HEK293 (cell line): ENCODE measurements around the gene PPCDC.

Experiments
- BCL11B ChIP-seq: fragments of 450-650 bp; formaldehyde crosslinking; IDR thresholded peaks from 2 replicates; pipeline ENCODE4 v1.5.1; 2016; ENCODE audit warnings: low read depth, missing biosample characterization, missing genetic modification characterization
- FEZF1 ChIP-seq: fragments of 450-650 bp; formaldehyde crosslinking; IDR thresholded peaks from 2 replicates; pipeline ENCODE4 v1.5.1; 2016; ENCODE audit warnings: missing biosample characterization, missing genetic modification characterization
- KLF1 ChIP-seq: fragments of 450-650 bp; formaldehyde crosslinking; IDR thresholded peaks from 2 replicates; pipeline ENCODE4 v1.5.1; 2016; ENCODE audit warnings: missing biosample characterization, missing genetic modification characterization
- RBAK ChIP-seq: fragments of 450-650 bp; formaldehyde crosslinking; IDR thresholded peaks from 2 replicates; pipeline ENCODE4 v1.5.1; 2016; ENCODE audit warnings: missing biosample characterization, missing genetic modification characterization
- REPIN1 ChIP-seq: fragments of 450-650 bp; formaldehyde crosslinking; IDR thresholded peaks from 2 replicates; pipeline ENCODE4 v1.5.1; 2017; ENCODE audit warnings: missing biosample characterization, missing genetic modification characterization, low read depth
- SALL2 ChIP-seq: fragments of 450-650 bp; formaldehyde crosslinking; IDR thresholded peaks from 2 replicates; pipeline ENCODE4 v1.5.0; 2017; ENCODE audit warnings: missing biosample characterization, mild to moderate bottlenecking, missing genetic modification characterization, borderline replicate concordance
- SCRT2 ChIP-seq: fragments of 450-650 bp; formaldehyde crosslinking; IDR thresholded peaks from 2 replicates; pipeline ENCODE4 v1.5.1; 2016; ENCODE audit warnings: missing biosample characterization, missing genetic modification characterization
- SETDB1 ChIP-seq: IDR thresholded peaks from one replicate; pipeline ENCODE4 v1.6.1; 2017; ENCODE audit warnings: mild to moderate bottlenecking, low read length, moderate library complexity, mixed read lengths; ENCODE audit not compliant: insufficient read length
- TCF7L2 ChIP-seq: IDR thresholded peaks from 2 replicates; pipeline ENCODE4 v1.6.1; 2011; ENCODE audit warnings: low read depth, mild to moderate bottlenecking, inconsistent platforms, low read length, moderate library complexity, borderline replicate concordance
- ZBTB1 ChIP-seq: fragments of 450-650 bp; formaldehyde crosslinking; IDR thresholded peaks from 2 replicates; pipeline ENCODE4 v1.5.1; 2016; ENCODE audit warnings: missing biosample characterization, missing genetic modification characterization
- ZNF121 ChIP-seq: fragments of 450-650 bp; formaldehyde crosslinking; IDR thresholded peaks from 2 replicates; pipeline ENCODE4 v1.5.1; 2016; ENCODE audit warnings: missing biosample characterization, missing genetic modification characterization
- ZNF140 ChIP-seq: fragments of 450-650 bp; formaldehyde crosslinking; IDR thresholded peaks from 2 replicates; pipeline ENCODE4 v1.5.1; 2016; ENCODE audit warnings: missing biosample characterization, missing genetic modification characterization
- ZNF16 ChIP-seq: fragments of 450-650 bp; formaldehyde crosslinking; IDR thresholded peaks from 2 replicates; pipeline ENCODE4 v1.5.1; 2016; ENCODE audit warnings: low read depth, missing biosample characterization, missing genetic modification characterization
- ZNF184 ChIP-seq: fragments of 450-650 bp; IDR thresholded peaks from 2 replicates; pipeline ENCODE4 v1.5.1; 2018; ENCODE audit warnings: missing biosample characterization, mild to moderate bottlenecking, missing genetic modification characterization
- ZNF221 ChIP-seq: fragments of 450-650 bp; formaldehyde crosslinking; IDR thresholded peaks from 2 replicates; pipeline ENCODE4 v1.5.1; 2017; ENCODE audit warnings: missing biosample characterization, missing genetic modification characterization, borderline replicate concordance
- ZNF37A ChIP-seq: fragments of 450-650 bp; IDR thresholded peaks from 2 replicates; pipeline ENCODE4 v1.5.1; 2018; ENCODE audit warnings: missing biosample characterization, missing genetic modification characterization
- ZNF416 ChIP-seq: fragments of 450-650 bp; formaldehyde crosslinking; IDR thresholded peaks from 2 replicates; pipeline ENCODE4 v1.5.1; 2016; ENCODE audit warnings: missing biosample characterization, missing genetic modification characterization
- ZNF423 ChIP-seq: fragments of 450-650 bp; formaldehyde crosslinking; IDR thresholded peaks from 2 replicates; pipeline ENCODE4 v1.5.1; 2016; ENCODE audit warnings: missing biosample characterization, missing genetic modification characterization
- ZNF426 ChIP-seq: fragments of 450-650 bp; formaldehyde crosslinking; IDR thresholded peaks from 2 replicates; pipeline ENCODE4 v1.5.1; 2017; ENCODE audit warnings: missing biosample characterization, missing genetic modification characterization, mild to moderate bottlenecking, inconsistent platforms, moderate library complexity
- ZNF544 ChIP-seq: fragments of 450-650 bp; formaldehyde crosslinking; IDR thresholded peaks from 2 replicates; pipeline ENCODE4 v1.5.0; 2017; ENCODE audit warnings: missing biosample characterization, missing genetic modification characterization
- ZNF555 ChIP-seq: fragments of 450-650 bp; formaldehyde crosslinking; conservative IDR thresholded peaks from 2 replicates; pipeline ENCODE4 v1.5.1; 2017; ENCODE audit warnings: missing biosample characterization, mild to moderate bottlenecking, missing genetic modification characterization, inconsistent platforms
- ZNF561 ChIP-seq: fragments of 450-650 bp; IDR thresholded peaks from 2 replicates; pipeline ENCODE4 v1.5.1; 2018; ENCODE audit warnings: missing biosample characterization, missing genetic modification characterization, borderline replicate concordance
- ZNF585B ChIP-seq: fragments of 450-650 bp; formaldehyde crosslinking; IDR thresholded peaks from 2 replicates; pipeline ENCODE4 v1.5.1; 2016; ENCODE audit warnings: missing biosample characterization, missing genetic modification characterization
- ZNF596 ChIP-seq: fragments of 450-650 bp; IDR thresholded peaks from 2 replicates; pipeline ENCODE4 v1.5.0; 2018; ENCODE audit warnings: missing biosample characterization, mild to moderate bottlenecking, missing genetic modification characterization, moderate library complexity
- ZNF660 ChIP-seq: fragments of 450-650 bp; IDR thresholded peaks from 2 replicates; pipeline ENCODE4 v1.5.1; 2018; ENCODE audit warnings: missing biosample characterization, mild to moderate bottlenecking, missing genetic modification characterization
- ZNF707 ChIP-seq: fragments of 450-650 bp; formaldehyde crosslinking; IDR thresholded peaks from 2 replicates; pipeline ENCODE4 v1.5.1; 2016; ENCODE audit warnings: missing biosample characterization, missing genetic modification characterization
- ZNF785 ChIP-seq: fragments of 450-650 bp; formaldehyde crosslinking; IDR thresholded peaks from 2 replicates; pipeline ENCODE4 v1.5.1; 2016; ENCODE audit warnings: missing biosample characterization, missing genetic modification characterization
- ZNF843 ChIP-seq: fragments of 450-650 bp; formaldehyde crosslinking; IDR thresholded peaks from 2 replicates; pipeline ENCODE4 v1.5.1; 2016; ENCODE audit warnings: missing biosample characterization, missing genetic modification characterization
- ZSCAN23 ChIP-seq: fragments of 450-650 bp; formaldehyde crosslinking; IDR thresholded peaks from 2 replicates; pipeline ENCODE4 v1.5.1; 2016; ENCODE audit warnings: missing biosample characterization, missing genetic modification characterization
- TF ChIP-seq, protein P1 (sequence below): fragments of 450-650 bp; formaldehyde crosslinking; IDR thresholded peaks from 2 replicates; pipeline ENCODE4 v1.5.1; 2016; ENCODE audit warnings: missing biosample characterization, missing genetic modification characterization, low read depth
- TF ChIP-seq, protein P2 (sequence below): fragments of 450-650 bp; formaldehyde crosslinking; IDR thresholded peaks from 2 replicates; pipeline ENCODE4 v1.5.1; 2017; ENCODE audit warnings: missing biosample characterization, missing genetic modification characterization
- TF ChIP-seq, protein P3 (sequence below): fragments of 450-650 bp; formaldehyde crosslinking; IDR thresholded peaks from 2 replicates; pipeline ENCODE4 v1.5.0; 2017; ENCODE audit warnings: missing biosample characterization, missing genetic modification characterization, borderline replicate concordance
- TF ChIP-seq, protein P4 (sequence below): fragments of 450-650 bp; formaldehyde crosslinking; IDR thresholded peaks from 2 replicates; pipeline ENCODE4 v1.5.1; 2016; ENCODE audit warnings: missing biosample characterization, missing genetic modification characterization
- TF ChIP-seq, protein P5 (sequence below): fragments of 450-650 bp; formaldehyde crosslinking; IDR thresholded peaks from 2 replicates; pipeline ENCODE4 v1.5.1; 2016; ENCODE audit warnings: missing biosample characterization, missing genetic modification characterization

The PPCDC gene

DNA sequence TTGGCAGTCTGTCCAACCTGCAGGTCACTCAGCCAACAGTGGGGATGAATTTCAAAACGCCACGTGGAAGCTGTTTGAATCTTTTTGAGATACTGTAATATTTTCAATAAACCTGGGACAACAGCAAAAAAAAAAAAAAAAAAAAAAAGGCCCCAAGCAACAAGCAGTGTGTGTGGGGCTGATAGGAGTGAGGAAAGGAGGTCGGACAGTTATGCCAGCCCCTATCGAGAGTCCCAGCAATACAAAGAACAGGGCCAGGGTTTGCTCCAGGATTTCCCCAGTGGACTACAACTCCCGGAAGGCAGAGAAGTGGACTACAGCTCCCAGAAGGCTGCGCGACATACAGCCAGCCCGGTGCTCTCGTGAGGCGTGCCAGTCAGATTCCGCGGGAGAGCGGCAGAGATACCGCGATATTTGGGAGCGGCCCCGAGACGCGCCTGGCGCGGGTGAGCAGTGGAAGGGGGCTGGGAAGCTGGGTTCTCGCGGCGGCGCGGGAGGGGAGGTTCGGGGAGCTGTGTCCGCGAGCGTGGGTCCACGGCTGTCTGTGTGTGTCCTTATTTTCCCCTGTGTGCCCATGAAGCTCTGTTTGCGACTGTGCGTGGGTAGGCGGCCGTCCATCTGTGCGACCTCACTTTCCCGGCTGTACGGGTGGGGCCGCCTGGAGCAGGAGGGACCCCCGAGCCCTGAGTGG is at the start of gene PPCDC (continued):
- no peak for TF ChIP-seq ZNF416 (tag by site-specific recombination)
- TF ChIP-seq TCF7L2, result no peak
- no peak for TF ChIP-seq ZNF596 (tag by site-specific recombination)
- peak; percentile 30; the same call in 1 of the 2 replicates for TF ChIP-seq ZNF121 (tag by site-specific recombination)
- peak; percentile 50; the same call in 1 of the 2 replicates for TF ChIP-seq ZNF561
- TF ChIP-seq ZNF544, result no peak
- TF ChIP-seq ZNF221 (tag by site-specific recombination), result no peak
- peak; percentile 84 for TF ChIP-seq KLF1 (tag by site-specific recombination)
- no peak for TF ChIP-seq ZNF16
- TF ChIP-seq, protein P1, sequence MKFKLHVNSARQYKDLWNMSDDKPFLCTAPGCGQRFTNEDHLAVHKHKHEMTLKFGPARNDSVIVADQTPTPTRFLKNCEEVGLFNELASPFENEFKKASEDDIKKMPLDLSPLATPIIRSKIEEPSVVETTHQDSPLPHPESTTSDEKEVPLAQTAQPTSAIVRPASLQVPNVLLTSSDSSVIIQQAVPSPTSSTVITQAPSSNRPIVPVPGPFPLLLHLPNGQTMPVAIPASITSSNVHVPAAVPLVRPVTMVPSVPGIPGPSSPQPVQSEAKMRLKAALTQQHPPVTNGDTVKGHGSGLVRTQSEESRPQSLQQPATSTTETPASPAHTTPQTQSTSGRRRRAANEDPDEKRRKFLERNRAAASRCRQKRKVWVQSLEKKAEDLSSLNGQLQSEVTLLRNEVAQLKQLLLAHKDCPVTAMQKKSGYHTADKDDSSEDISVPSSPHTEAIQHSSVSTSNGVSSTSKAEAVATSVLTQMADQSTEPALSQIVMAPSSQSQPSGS (tag by site-specific recombination), result no peak
- TF ChIP-seq ZNF140 (tag by site-specific recombination), result no peak
- TF ChIP-seq, protein P2, sequence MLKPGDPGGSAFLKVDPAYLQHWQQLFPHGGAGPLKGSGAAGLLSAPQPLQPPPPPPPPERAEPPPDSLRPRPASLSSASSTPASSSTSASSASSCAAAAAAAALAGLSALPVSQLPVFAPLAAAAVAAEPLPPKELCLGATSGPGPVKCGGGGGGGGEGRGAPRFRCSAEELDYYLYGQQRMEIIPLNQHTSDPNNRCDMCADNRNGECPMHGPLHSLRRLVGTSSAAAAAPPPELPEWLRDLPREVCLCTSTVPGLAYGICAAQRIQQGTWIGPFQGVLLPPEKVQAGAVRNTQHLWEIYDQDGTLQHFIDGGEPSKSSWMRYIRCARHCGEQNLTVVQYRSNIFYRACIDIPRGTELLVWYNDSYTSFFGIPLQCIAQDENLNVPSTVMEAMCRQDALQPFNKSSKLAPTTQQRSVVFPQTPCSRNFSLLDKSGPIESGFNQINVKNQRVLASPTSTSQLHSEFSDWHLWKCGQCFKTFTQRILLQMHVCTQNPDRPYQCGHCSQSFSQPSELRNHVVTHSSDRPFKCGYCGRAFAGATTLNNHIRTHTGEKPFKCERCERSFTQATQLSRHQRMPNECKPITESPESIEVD (tag by site-specific recombination), result no peak; the same call in 1 of the 2 replicates
- TF ChIP-seq ZNF423 (tag by site-specific recombination), result no peak
- TF ChIP-seq ZNF555 (tag by site-specific recombination), result no peak
- TF ChIP-seq, protein P3, sequence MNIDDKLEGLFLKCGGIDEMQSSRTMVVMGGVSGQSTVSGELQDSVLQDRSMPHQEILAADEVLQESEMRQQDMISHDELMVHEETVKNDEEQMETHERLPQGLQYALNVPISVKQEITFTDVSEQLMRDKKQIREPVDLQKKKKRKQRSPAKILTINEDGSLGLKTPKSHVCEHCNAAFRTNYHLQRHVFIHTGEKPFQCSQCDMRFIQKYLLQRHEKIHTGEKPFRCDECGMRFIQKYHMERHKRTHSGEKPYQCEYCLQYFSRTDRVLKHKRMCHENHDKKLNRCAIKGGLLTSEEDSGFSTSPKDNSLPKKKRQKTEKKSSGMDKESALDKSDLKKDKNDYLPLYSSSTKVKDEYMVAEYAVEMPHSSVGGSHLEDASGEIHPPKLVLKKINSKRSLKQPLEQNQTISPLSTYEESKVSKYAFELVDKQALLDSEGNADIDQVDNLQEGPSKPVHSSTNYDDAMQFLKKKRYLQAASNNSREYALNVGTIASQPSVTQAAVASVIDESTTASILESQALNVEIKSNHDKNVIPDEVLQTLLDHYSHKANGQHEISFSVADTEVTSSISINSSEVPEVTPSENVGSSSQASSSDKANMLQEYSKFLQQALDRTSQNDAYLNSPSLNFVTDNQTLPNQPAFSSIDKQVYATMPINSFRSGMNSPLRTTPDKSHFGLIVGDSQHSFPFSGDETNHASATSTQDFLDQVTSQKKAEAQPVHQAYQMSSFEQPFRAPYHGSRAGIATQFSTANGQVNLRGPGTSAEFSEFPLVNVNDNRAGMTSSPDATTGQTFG (tag by site-specific recombination), result no peak
- TF ChIP-seq ZNF707 (tag by site-specific recombination), result 0 out of 2 replicates have a peak, but pooled peaks have one; percentile 29
- no peak; the same call in 1 of the 2 replicates for TF ChIP-seq ZNF585B
- no peak for TF ChIP-seq ZNF426 (tag by site-specific recombination)
- no peak for TF ChIP-seq ZNF184 (tag by site-specific recombination)
- TF ChIP-seq SALL2, result no peak
- TF ChIP-seq SCRT2 (tag by site-specific recombination), result no peak
- TF ChIP-seq SETDB1, result no peak
- peak; percentile 49; the same call in 1 of the 2 replicates for TF ChIP-seq ZNF785
- TF ChIP-seq ZNF660 (tag by site-specific recombination), result peak; percentile 65; the same call in 1 of the 2 replicates
- peak; percentile 86 for TF ChIP-seq REPIN1 (tag by site-specific recombination)
- no peak; the same call in 1 of the 2 replicates for TF ChIP-seq FEZF1 (tag by site-specific recombination)
- TF ChIP-seq, protein P4, sequence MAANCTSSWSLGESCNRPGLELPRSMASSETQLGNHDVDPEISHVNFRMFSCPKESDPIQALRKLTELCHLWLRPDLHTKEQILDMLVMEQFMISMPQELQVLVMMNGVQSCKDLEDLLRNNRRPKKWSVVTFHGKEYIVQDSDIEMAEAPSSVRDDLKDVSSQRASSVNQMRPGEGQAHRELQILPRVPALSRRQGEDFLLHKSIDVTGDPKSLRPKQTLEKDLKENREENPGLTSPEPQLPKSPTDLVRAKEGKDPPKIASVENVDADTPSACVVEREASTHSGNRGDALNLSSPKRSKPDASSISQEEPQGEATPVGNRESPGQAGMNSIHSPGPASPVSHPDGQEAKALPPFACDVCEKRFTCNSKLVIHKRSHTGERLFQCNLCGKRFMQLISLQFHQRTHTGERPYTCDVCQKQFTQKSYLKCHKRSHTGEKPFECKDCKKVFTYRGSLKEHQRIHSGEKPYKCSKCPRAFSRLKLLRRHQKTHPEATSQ (tag by site-specific recombination), result peak; percentile 79; the same call in 1 of the 2 replicates
- no peak for TF ChIP-seq BCL11B (tag by site-specific recombination)
- no peak for TF ChIP-seq RBAK
- TF ChIP-seq, protein P5, sequence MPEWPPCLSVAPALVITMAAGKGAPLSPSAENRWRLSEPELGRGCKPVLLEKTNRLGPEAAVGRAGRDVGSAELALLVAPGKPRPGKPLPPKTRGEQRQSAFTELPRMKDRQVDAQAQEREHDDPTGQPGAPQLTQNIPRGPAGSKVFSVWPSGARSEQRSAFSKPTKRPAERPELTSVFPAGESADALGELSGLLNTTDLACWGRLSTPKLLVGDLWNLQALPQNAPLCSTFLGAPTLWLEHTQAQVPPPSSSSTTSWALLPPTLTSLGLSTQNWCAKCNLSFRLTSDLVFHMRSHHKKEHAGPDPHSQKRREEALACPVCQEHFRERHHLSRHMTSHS (tag by site-specific recombination), result no peak
- TF ChIP-seq ZNF37A, result no peak
- 0 out of 2 replicates have a peak, but pooled peaks have one; percentile 13 for TF ChIP-seq ZBTB1
- peak; percentile 90 for TF ChIP-seq ZNF843 (tag by site-specific recombination)
- TF ChIP-seq ZSCAN23 (tag by site-specific recombination), result peak; percentile 90; the same call in 1 of the 2 replicates
